Loucy (cell line): ENCODE measurements around the gene ST13.
A peak's percentile ranks its signal among the peaks of the same experiment; 100 is the strongest.

ENCODE experiments used
- H2AFZ ChIP-seq: fragments of 200-600 bp; sonication (generic); 2 replicates; pipeline ENCODE4 v1.6.0; 2016; ENCODE audit warnings: antibody characterized with exemption, mild to moderate bottlenecking, low read length, moderate library complexity
- H3F3A ChIP-seq: fragments of 200-600 bp; 2 replicates; pipeline ENCODE4 v1.6.0; 2016; ENCODE audit warnings: antibody characterized with exemption, low read depth, mild to moderate bottlenecking
- H3K27me3 ChIP-seq: fragments of 200-600 bp; sonication (generic); 2 replicates; pipeline ENCODE4 v1.6.1; 2014; ENCODE audit warnings: low read length, mild to moderate bottlenecking; ENCODE audit not compliant: insufficient read depth, poor library complexity, severe bottlenecking
- H3K36me3 ChIP-seq: fragments of 200-600 bp; sonication (generic); 2 replicates; pipeline ENCODE4 v1.6.1; 2016; ENCODE audit warnings: low read length; ENCODE audit not compliant: insufficient read depth
- H3K4me1 ChIP-seq: fragments of 200-600 bp; sonication (generic); 2 replicates; pipeline ENCODE4 v1.5.1; 2014; ENCODE audit warnings: low read length, mild to moderate bottlenecking; ENCODE audit not compliant: insufficient read depth, poor library complexity, severe bottlenecking
- H3K4me2 ChIP-seq: fragments of 200-600 bp; sonication (generic); 2 replicates; pipeline ENCODE4 v1.6.0; 2014; ENCODE audit warnings: antibody characterized with exemption, low read length, low read depth, mild to moderate bottlenecking; ENCODE audit not compliant: poor library complexity, severe bottlenecking
- H3K4me3 ChIP-seq: fragments of 200-600 bp; sonication (generic); 2 replicates; pipeline ENCODE4 v1.5.1; 2014; ENCODE audit warnings: low read length, mild to moderate bottlenecking, mixed read lengths; ENCODE audit not compliant: poor library complexity, severe bottlenecking
- H3K79me2 ChIP-seq: fragments of 200-600 bp; sonication (generic); 2 replicates; pipeline ENCODE4 v1.6.1; 2014; ENCODE audit warnings: low read length; ENCODE audit not compliant: insufficient read depth
- H3K9ac ChIP-seq: fragments of 200-600 bp; sonication (generic); 2 replicates; pipeline ENCODE4 v1.6.0; 2014; ENCODE audit warnings: mild to moderate bottlenecking, low read depth, low read length, moderate library complexity; ENCODE audit not compliant: poor library complexity, severe bottlenecking
- H3K9me2 ChIP-seq: fragments of 200-600 bp; sonication (generic); replicated peaks from 2 replicates; pipeline ENCODE4 v1.6.1; 2016; ENCODE audit warnings: low read depth, low read length, mixed read lengths
- H3K9me3 ChIP-seq: fragments of 200-600 bp; sonication (generic); 2 replicates; pipeline ENCODE4 v1.6.1; 2014; ENCODE audit warnings: mild to moderate bottlenecking, antibody characterized with exemption, low read length, low read depth; ENCODE audit not compliant: insufficient read depth
- H4K20me1 ChIP-seq: fragments of 200-600 bp; sonication (generic); 2 replicates; pipeline ENCODE4 v1.6.0; 2014; ENCODE audit warnings: antibody characterized with exemption, low read length, mild to moderate bottlenecking; ENCODE audit not compliant: insufficient read depth, poor library complexity, severe bottlenecking
- EZH2phosphoT487 ChIP-seq: fragments of 200-600 bp; IDR thresholded peaks from 2 replicates; pipeline ENCODE4 v1.6.1; 2018; ENCODE audit warnings: antibody characterized with exemption, mild to moderate bottlenecking, moderate library complexity, borderline replicate concordance
- TF ChIP-seq, protein P1 (sequence below): fragments of 200-600 bp; sonication (generic); conservative IDR thresholded peaks from 2 replicates; pipeline ENCODE4 v1.5.1; 2014; ENCODE audit warnings: mild to moderate bottlenecking, antibody characterized with exemption, low read length

Gene ST13

DNA sequence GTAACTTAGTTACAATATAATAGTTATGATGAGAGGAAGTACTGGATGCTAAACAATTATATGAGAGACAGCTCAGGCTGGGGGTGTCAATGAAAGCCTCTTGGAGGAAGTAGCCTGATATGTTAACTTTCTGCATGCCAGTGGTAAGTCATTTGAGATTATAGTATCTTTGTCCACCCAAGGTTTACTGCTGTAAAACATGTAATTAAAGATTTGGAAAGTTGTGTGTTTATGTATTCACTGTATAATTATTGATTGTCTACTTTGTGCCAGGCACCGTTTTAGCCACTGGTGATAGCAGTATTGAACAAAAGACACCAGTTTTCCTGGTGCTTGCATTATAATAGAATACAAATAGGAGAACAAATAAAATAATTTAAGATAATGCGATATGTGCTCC is 6.1 kb upstream of the ST13 start:
- no peaks in the 10 kb centered on the region for H3K27me3 ChIP-seq
- H3K79me2 ChIP-seq, result peaks cover 28% of the 10 kb centered on the region
- no peak overlapping the region for H3K9ac ChIP-seq
- H4K20me1 ChIP-seq, result peaks cover 2% of the 10 kb centered on the region
- no peak overlapping the region for H2AFZ ChIP-seq
- no peaks in the 10 kb centered on the region for H3K9me2 ChIP-seq
- no peaks in the 10 kb centered on the region for H3K36me3 ChIP-seq
- H3K4me1 ChIP-seq, result peaks cover 18% of the 10 kb centered on the region
- no peak overlapping the region for H3K4me3 ChIP-seq
- no peak for TF ChIP-seq EZH2phosphoT487
- TF ChIP-seq, protein P1, sequence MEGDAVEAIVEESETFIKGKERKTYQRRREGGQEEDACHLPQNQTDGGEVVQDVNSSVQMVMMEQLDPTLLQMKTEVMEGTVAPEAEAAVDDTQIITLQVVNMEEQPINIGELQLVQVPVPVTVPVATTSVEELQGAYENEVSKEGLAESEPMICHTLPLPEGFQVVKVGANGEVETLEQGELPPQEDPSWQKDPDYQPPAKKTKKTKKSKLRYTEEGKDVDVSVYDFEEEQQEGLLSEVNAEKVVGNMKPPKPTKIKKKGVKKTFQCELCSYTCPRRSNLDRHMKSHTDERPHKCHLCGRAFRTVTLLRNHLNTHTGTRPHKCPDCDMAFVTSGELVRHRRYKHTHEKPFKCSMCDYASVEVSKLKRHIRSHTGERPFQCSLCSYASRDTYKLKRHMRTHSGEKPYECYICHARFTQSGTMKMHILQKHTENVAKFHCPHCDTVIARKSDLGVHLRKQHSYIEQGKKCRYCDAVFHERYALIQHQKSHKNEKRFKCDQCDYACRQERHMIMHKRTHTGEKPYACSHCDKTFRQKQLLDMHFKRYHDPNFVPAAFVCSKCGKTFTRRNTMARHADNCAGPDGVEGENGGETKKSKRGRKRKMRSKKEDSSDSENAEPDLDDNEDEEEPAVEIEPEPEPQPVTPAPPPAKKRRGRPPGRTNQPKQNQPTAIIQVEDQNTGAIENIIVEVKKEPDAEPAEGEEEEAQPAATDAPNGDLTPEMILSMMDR, result no peak
- no peaks in the 10 kb centered on the region for H3K9me3 ChIP-seq
- H3F3A ChIP-seq, result no peaks in the 10 kb centered on the region
- H3K4me2 ChIP-seq, result no peak overlapping the region

DNA sequence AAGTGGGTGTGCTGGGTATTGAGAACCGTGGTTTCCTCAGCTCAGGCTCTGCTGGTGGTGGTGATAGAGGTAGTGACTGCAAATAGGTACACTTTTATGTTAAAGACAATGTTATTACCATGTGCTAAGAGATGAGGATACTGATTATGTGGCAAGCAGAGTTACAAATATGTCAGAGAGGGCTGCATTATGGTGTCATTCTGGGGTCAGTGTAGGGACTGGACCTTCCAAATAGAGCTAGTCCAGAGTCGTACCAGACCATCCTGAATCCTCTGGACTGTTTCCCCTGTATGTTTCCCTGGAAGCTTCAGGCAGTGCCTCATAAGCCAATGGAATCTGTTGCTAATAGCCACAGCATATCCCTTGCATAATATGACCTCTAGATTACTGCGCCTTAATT is 5.6 kb upstream of the ST13 start, which contains the start of gene DNAJB7:
DNAJB7 (minus strand) TSS at position 101 of the 400 bp plus-strand sequence. CDS start 119 bp downstream, outside the sequence.
- Histone ChIP-seq H3F3A (0 out of 2 replicates have a peak, but pooled peaks cover 2% of the 10 kb centered on the region), H3K79me2 (peaks cover 33% of the 10 kb centered on the region), H3K4me2 (no peak within 1 kb of the TSS), H4K20me1 (peaks cover 6% of the 10 kb centered on the region), H3K27me3 (no peaks in the 10 kb centered on the region), H3K4me1 (peaks cover 22% of the 10 kb centered on the region), H3K4me3 (no peak within 1 kb of the TSS), H3K36me3 (no peaks in the 10 kb centered on the region), H3K9me3 (no peaks in the 10 kb centered on the region), H3K9ac (no peak within 1 kb of the TSS), H3K9me2 (no peaks in the 10 kb centered on the region), H2AFZ (no peak within 1 kb of the TSS)
- TF ChIP-seq, protein P1, result no peak
- no peak for TF ChIP-seq EZH2phosphoT487

DNA sequence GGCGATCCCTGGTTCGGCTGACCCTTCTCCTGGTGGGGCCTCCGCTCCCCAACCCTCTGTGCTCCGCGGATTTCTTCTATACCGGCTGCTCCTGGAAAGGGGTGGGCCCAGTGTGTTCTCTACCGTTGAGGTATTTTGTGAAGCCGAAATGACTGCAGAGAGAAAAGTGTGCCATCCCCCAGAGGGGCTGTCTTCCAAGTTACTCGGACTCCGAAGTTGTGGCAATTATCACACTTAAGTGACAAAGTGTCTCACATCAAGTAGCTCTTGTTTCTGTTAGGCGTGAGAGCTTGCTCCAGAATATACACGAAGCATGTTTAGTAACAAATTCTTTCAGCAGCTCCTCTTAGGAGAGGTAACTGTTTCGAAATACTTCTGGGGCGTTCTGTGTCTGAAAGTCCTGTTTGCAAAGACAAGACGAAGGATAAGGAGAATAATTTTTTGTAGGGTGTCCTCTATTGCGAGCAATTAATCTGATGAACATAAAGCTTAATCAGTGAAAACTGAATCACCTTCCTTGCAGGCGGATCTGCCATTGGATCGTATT is 943 bp upstream of the ST13 start:
- no peaks in the 10 kb centered on the region for H3K36me3 ChIP-seq
- no peak for TF ChIP-seq EZH2phosphoT487
- TF ChIP-seq, protein P1, result no peak
- H2AFZ ChIP-seq, result peak overlapping the region; percentile 93

More for the DNA sequence above, 943 bp upstream of the ST13 start:
- Histone ChIP-seq H3K9me2 (no peaks in the 10 kb centered on the region), H4K20me1 (peaks cover 44% of the 10 kb centered on the region), H3K79me2 (peaks cover 75% of the 10 kb centered on the region), H3K9me3 (no peaks in the 10 kb centered on the region), H3K9ac (peak overlapping the region; percentile 95), H3K4me3 (peak overlapping the region; percentile 99), H3K4me2 (peak overlapping the region; percentile 92), H3K4me1 (peaks cover 46% of the 10 kb centered on the region), H3F3A (0 out of 2 replicates have a peak, but pooled peaks cover 2% of the 10 kb centered on the region), H3K27me3 (no peaks in the 10 kb centered on the region)
